ENCODE data around the gene NCOR1. TPM values are rescaled to one million over a fixed set of nuclear protein-coding genes. Genes with fewer than 3 reads are reported as not detected.

The NCOR1 gene
- total and polyA plus RNA-seq, 2 of the 13 experiments (the other 11 are each of a cell fraction or from before 2014, with no cell fraction given): 57.0 to 71.7 TPM

- no peak for TF ChIP-seq BCL3 (CRISPR knock-in tag; IDR thresholded peaks at IDR 0.05)
- TF ChIP-seq ZBTB37 (CRISPR knock-in tag; IDR thresholded peaks at IDR 0.05): no peak
- no peak for TF ChIP-seq ATF7 (IDR thresholded peaks at IDR 0.05)
- TF ChIP-seq ATF7 (CRISPR knock-in tag; IDR thresholded peaks at IDR 0.05): no peak
- no peak for TF ChIP-seq KDM5B (CRISPR knock-in tag; IDR thresholded peaks at IDR 0.05; ENCODE audit: borderline replicate concordance)
- no peak for TF ChIP-seq ZNF503 (CRISPR knock-in tag; IDR thresholded peaks at IDR 0.05)
Observed at GRCh38 chr17:16190703-16191360, 24.5 kb downstream of the NCOR1 start (continued).

- DNase-seq (ENCODE audit: low spot score) (no peak), FAIRE-seq (no peak), ATAC-seq (no peak)
- 98% methylated on average over 3 of the region's 3 CpGs for WGBS (ENCODE audit: low lambda C conversion rate)
- POLR2A ChIA-PET: interaction anchor here (1.9 kb wide), 1 partner anchor 26 kb away, joined by 7 read pairs; the partner anchor contains the start of gene NCOR1
- H3K79me2 ChIP-seq (ENCODE audit: insufficient read depth, low read length): peaks cover 58% of the 10 kb centered on the region
- no peak overlapping the region for H3K9ac ChIP-seq (ENCODE audit: insufficient read depth, low read depth, low read length)
- H3K4me3 ChIP-seq (replicated peaks in 1 of 3; ENCODE audit: insufficient read depth in 1 of 3, low read depth in 2 of 3, low read length in 3 of 3): no peak overlapping the region
- no peaks in the 10 kb centered on the region for H3K9me3 ChIP-seq (ENCODE audit: low read length)
- intact Hi-C loops (cut with micrococcal nuclease; ENCODE audit: unreplicated experiment): no loop called here
- no peak overlapping the region for H3K4me2 ChIP-seq (ENCODE audit: low read depth, low read length)
- no peak overlapping the region for H2AFZ ChIP-seq (ENCODE audit: low read length)
- peaks cover 10 to 69% of the 10 kb centered on the region in 2 experiments; a peak in 4 of 5 replicates for H3K36me3 ChIP-seq (replicated peaks in 1 of 2; ENCODE audit: control insufficient read depth in 1 of 2, insufficient read depth in 2 of 2, low read length in 2 of 2)
- in situ Hi-C loops (cut with HindIII; ENCODE audit: extremely low pct_ligation_motif_present, low pct_unique_long_range_greater_than_20kb): no loop called here
- no peaks in the 10 kb centered on the region for H3K27me3 ChIP-seq (ENCODE audit: control insufficient read depth in 1 of 2, insufficient read depth in 2 of 2, low read length in 2 of 2)
- no peaks in the 10 kb centered on the region for H3K4me1 ChIP-seq (ENCODE audit: insufficient read depth, low read length)
- CTCF ChIA-PET (ENCODE audit: low intra/inter-chr PET ratio, low total read pairs): no interaction called here
- no peaks in the 10 kb centered on the region; the same call in 1 of the 2 replicates for H4K20me1 ChIP-seq (ENCODE audit: insufficient read depth, low read length)
- H3K27ac ChIP-seq (ENCODE audit: extremely low read length, insufficient read depth, low read length): no peak overlapping the region
- no TSS peak for BruUV-seq (replicated peaks)
- no peak for TF ChIP-seq ZNF430 (CRISPR knock-in tag; IDR thresholded peaks at IDR 0.05)
- TF ChIP-seq ZNF879 (CRISPR knock-in tag; IDR thresholded peaks at IDR 0.05): no peak
- TF ChIP-seq RERE (CRISPR knock-in tag; IDR thresholded peaks at IDR 0.05; ENCODE audit: low read depth): no peak
- TF ChIP-seq ZNF292 (CRISPR knock-in tag; IDR thresholded peaks at IDR 0.05; ENCODE audit: borderline replicate concordance, low read depth): no peak
Observed at GRCh38 chr17:16189791-16190348, 25.5 kb downstream of the NCOR1 start.
